Testis (tissue), 2 donors: ENCODE measurements around the gene HOXD11.

Experiments used
- CTCF ChIP-seq, 3 experiments: fragments of 450-650 bp in 2 of 3; fragments of 200-600 bp in 1 of 3; sonication (generic) in 1 of 3; IDR thresholded peaks; one replicate each; pipeline ENCODE4 v1.5.1; 2016 to 2019; ENCODE audit warnings: antibody characterized with exemption in 3 of 3, mild to moderate bottlenecking in 2 of 3, moderate library complexity in 1 of 3
- POLR2A ChIP-seq: fragments of 450-650 bp; IDR thresholded peaks from one replicate; pipeline ENCODE4 v1.6.1; 2017; ENCODE audit warnings: antibody characterized with exemption, mild to moderate bottlenecking, moderate library complexity

GRCh38 chr2:176156301-176156806, 49.3 kb downstream of the HOXD11 start:
- TF ChIP-seq CTCF (IDR thresholded peaks at IDR 0.05), result no peak
- TF ChIP-seq POLR2A, result no peak
